Coronary artery (tissue), 2 donors: Measurements from ENCODE around the gene C4orf46.

Experiments
- DNase-seq: peaks from one replicate; pipeline ENCODE4 v3.0.0-alpha.2; 2017; ENCODE audit warnings: low spot score
- H3K27ac ChIP-seq, 2 donors: fragments of 200-600 bp; sonication (generic); one replicate each; pipeline ENCODE4 v1.5.1; 2016 to 2019
- H3K4me3 ChIP-seq: fragments of 200-600 bp; sonication (generic); 2 replicates; pipeline ENCODE4 v1.5.1; 2016; ENCODE audit warnings: mild to moderate bottlenecking, moderate library complexity
- CTCF ChIP-seq: fragments of 200-600 bp; sonication (generic); IDR thresholded peaks from one replicate; pipeline ENCODE4 v1.5.1; 2019; ENCODE audit warnings: antibody characterized with exemption

Gene C4orf46

DNA sequence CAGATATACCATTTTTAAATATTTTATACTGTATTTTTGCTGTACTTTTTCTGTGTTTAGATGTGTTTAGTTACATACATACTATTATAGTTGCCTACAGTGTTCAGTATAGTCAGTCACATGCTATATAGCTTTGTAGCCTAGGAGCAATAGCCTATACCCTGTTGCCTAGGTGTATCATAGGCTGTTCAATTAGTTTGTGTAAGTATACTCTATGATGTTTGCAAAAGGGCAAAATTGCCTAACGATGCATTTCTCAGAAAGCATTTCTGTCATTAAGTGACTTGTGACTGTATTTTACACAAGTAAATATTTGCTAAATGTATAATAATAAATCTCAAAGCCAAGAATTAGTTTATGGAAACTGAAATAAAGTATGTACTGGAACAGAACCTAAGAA lies 9.9 kb upstream of the C4orf46 start:
- Histone ChIP-seq H3K27ac (no peak overlapping the region), H3K4me3 (no peak overlapping the region)
- no peak for TF ChIP-seq CTCF
- DNase-seq = no peak

DNA sequence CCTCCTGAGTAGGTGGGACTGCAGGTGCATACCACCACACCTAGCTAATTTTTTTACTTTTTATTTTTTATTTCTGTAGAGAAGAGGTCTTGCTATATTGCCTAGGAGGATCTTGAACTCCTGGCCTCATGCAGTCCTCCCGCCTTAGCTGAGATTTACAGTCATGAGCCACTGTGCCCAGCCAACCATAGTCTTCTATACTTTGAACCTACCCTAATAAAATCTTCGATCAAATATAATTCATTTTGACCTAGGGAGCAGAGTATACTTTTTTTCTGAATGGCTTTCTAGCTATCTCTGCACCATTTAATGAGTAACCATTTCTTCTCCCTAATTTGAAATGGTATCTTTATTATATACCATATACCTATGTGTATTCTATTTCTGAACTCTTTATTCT lies 7.1 kb upstream of the C4orf46 start:
- DNase-seq = no peak
- TF ChIP-seq CTCF = no peak
- H3K4me3 ChIP-seq = no peak overlapping the region
- no peak overlapping the region for H3K27ac ChIP-seq

DNA sequence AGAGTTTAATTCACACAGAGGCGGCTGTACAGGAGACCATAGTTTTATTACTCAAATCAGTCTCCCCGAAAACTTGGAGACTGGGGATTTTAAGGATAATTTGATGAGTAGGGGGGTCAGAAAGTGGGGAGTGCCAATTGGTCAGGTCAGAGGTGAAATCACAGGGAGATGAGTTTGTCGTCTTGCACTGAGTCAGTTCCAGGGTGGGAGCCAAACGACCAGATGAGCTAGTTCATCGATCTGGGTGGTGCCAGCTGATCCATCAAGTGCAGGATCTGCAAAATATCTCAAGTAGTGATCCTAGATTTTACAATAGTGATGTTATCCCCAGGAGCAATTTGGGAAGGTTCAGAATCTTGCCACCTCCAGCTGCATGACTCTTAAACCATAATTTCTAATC lies 4.4 kb upstream of the C4orf46 start:
- Histone ChIP-seq H3K4me3 (no peak overlapping the region), H3K27ac (no peak overlapping the region)
- TF ChIP-seq CTCF = no peak
- no peak for DNase-seq

GRCh38 chr4:158673633-158674032 lies 1.9 kb upstream of the C4orf46 start:
- Histone ChIP-seq H3K27ac (no peak overlapping the region), H3K4me3 (no peak overlapping the region)
- no peak for DNase-seq
- TF ChIP-seq CTCF = no peak

GRCh38 chr4:158671915-158672806 lies 474 bp upstream of the C4orf46 start, which contains the start of gene ETFDH:
Gene ETFDH (plus strand): TSS chr4:158672296. CDS start chr4:158672457, 161 bp downstream.
- H3K27ac ChIP-seq = peak within 1 kb of the TSS; percentile 90 to 96
- TF ChIP-seq CTCF = peak; percentile 30
- H3K4me3 ChIP-seq = peak within 1 kb of the TSS; percentile 78
- DNase-seq = peak; percentile 100

DNA sequence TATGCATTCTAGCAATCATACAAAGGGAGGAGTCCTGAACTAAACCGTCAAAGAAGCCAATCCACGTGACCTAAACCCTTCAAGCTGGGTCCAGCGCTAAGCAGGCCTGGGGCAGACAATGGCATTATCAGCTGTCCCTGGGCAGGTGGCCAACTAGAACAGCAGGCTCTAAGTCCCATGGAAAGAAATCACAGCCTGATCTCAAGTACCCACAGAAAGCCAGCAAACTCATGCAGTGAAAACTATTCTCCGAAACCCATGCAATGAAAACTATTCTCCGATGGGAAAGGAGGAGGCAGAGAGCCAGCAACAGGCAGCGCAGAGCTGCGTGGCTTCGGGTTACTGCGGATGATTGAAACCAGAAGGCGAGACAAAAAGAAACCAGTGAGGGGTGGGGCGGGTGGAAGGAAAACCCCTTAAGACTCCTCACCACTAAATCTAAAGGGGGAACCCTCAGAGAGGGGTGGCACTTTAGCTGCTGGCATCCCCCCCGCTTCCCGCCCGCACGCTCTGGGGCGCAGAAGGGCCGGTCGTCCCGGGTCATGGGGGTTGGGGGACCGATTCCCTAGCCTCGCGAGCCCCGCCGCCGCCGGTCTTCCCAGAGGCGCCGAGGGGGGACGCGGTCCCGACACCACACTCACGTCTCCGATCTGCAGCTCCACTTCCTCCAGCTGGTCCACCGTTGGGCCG lies 567 bp downstream of the C4orf46 start:
- TF ChIP-seq CTCF = no peak
- DNase-seq = no peak
- Histone ChIP-seq H3K27ac (peak overlapping the region; percentile 90 to 96), H3K4me3 (peak overlapping the region; percentile 78)
